H9 (cell line): ENCODE data around the gene ZNF732. TPM values are rescaled to one million over a fixed set of nuclear protein-coding genes. Genes with fewer than 3 reads are reported as not detected.

Experiments
- DNase-seq: peaks from one replicate; pipeline ENCODE4 v3.0.0-alpha.2; 2017
- H2AFZ ChIP-seq: one replicate; pipeline ENCODE4 v1.6.1; 2013; ENCODE audit warnings: mild to moderate bottlenecking, low read length, control low read depth, moderate library complexity
- H2AK5ac ChIP-seq: 2 replicates; pipeline ENCODE4 v1.6.1; 2013; ENCODE audit warnings: low read length, control low read depth, mixed read lengths; ENCODE audit not compliant: insufficient read length
- H2BK120ac ChIP-seq: one replicate; pipeline ENCODE4 v1.6.1; 2013; ENCODE audit warnings: low read depth, mild to moderate bottlenecking, low read length, control low read depth, inconsistent platforms; ENCODE audit not compliant: poor library complexity, severe bottlenecking
- H2BK12ac ChIP-seq: 2 replicates; pipeline ENCODE4 v1.6.1; 2013; ENCODE audit warnings: low read length, control low read depth, mixed read lengths, low read depth; ENCODE audit not compliant: insufficient read length
- H2BK15ac ChIP-seq: 2 replicates; pipeline ENCODE4 v1.6.1; 2013; ENCODE audit warnings: low read depth, low read length, control low read depth
- H2BK20ac ChIP-seq: one replicate; pipeline ENCODE4 v1.6.1; 2013; ENCODE audit warnings: low read depth, mild to moderate bottlenecking, low read length, control low read depth, inconsistent platforms; ENCODE audit not compliant: poor library complexity, severe bottlenecking
- H2BK5ac ChIP-seq: 2 replicates; pipeline ENCODE4 v1.6.1; 2013; ENCODE audit warnings: low read length, control low read depth, mixed read lengths; ENCODE audit not compliant: insufficient read length
- H3K14ac ChIP-seq: 2 replicates; pipeline ENCODE4 v1.6.1; 2013; ENCODE audit warnings: low read length, control low read depth; ENCODE audit not compliant: insufficient read depth
- H3K18ac ChIP-seq: 2 replicates; pipeline ENCODE4 v1.6.1; 2013; ENCODE audit warnings: low read depth, mild to moderate bottlenecking, mixed read lengths, low read length, control low read depth; ENCODE audit not compliant: insufficient read length
- H3K23ac ChIP-seq: 2 replicates; pipeline ENCODE4 v1.6.1; 2013; ENCODE audit warnings: low read length, control low read depth, mixed read lengths, low read depth; ENCODE audit not compliant: insufficient read length
- H3K23me2 ChIP-seq: 2 replicates; pipeline ENCODE4 v1.6.1; 2013; ENCODE audit warnings: low read depth, mild to moderate bottlenecking, mixed read lengths, low read length, control low read depth; ENCODE audit not compliant: insufficient read length, poor library complexity, severe bottlenecking
- H3K27ac ChIP-seq: 2 replicates; pipeline ENCODE4 v1.5.1; 2013; ENCODE audit warnings: low read length, control low read depth, mixed read lengths, low read depth; ENCODE audit not compliant: insufficient read length
- H3K27me3 ChIP-seq: 2 replicates; pipeline ENCODE4 v1.6.1; 2013; ENCODE audit warnings: low read length, control low read depth, inconsistent platforms; ENCODE audit not compliant: insufficient read depth
- H3K4ac ChIP-seq: 2 replicates; pipeline ENCODE4 v1.6.1; 2013; ENCODE audit warnings: low read depth, mild to moderate bottlenecking, control low read depth, inconsistent platforms, low read length, moderate library complexity
- H3K4me1 ChIP-seq: 2 replicates; pipeline ENCODE4 v1.6.1; 2013; ENCODE audit warnings: low read length, control low read depth, inconsistent platforms; ENCODE audit not compliant: insufficient read depth
- H3K4me2 ChIP-seq: 2 replicates; pipeline ENCODE4 v1.6.1; 2013; ENCODE audit warnings: low read length, control low read depth, mixed read lengths; ENCODE audit not compliant: insufficient read length, insufficient read depth
- H3K56ac ChIP-seq: 2 replicates; pipeline ENCODE4 v1.6.1; 2013; ENCODE audit warnings: low read depth, mild to moderate bottlenecking, mixed read lengths, low read length, control low read depth; ENCODE audit not compliant: insufficient read length
- H3K79me1 ChIP-seq: 2 replicates; pipeline ENCODE4 v1.6.1; 2013; ENCODE audit warnings: low read depth, mild to moderate bottlenecking, moderate library complexity, low read length, control low read depth, inconsistent platforms; ENCODE audit not compliant: insufficient read depth, poor library complexity, severe bottlenecking
- H3K79me2 ChIP-seq: 2 replicates; pipeline ENCODE4 v1.6.1; 2013; ENCODE audit warnings: low read length, control low read depth, inconsistent platforms; ENCODE audit not compliant: insufficient read depth
- H3K9ac ChIP-seq: 2 replicates; pipeline ENCODE4 v1.6.1; 2013; ENCODE audit warnings: low read length, control low read depth, mixed read lengths; ENCODE audit not compliant: insufficient read length; ENCODE audit errors: extremely low read depth
- H3K9me3 ChIP-seq: one replicate; pipeline ENCODE4 v1.6.1; 2013; ENCODE audit warnings: low read depth, low read length, inconsistent platforms; ENCODE audit not compliant: control insufficient read depth
- H3T11ph ChIP-seq: one replicate; pipeline ENCODE4 v1.6.1; 2013; ENCODE audit warnings: mild to moderate bottlenecking, low read length, control low read depth, inconsistent platforms
- H4K20me1 ChIP-seq: one replicate; pipeline ENCODE4 v1.6.1; 2013; ENCODE audit not compliant: control insufficient read depth, insufficient read length, insufficient read depth
- H4K5ac ChIP-seq: 2 replicates; pipeline ENCODE4 v1.6.1; 2013; ENCODE audit warnings: low read depth, mild to moderate bottlenecking, mixed read lengths, low read length, control low read depth; ENCODE audit not compliant: insufficient read length
- H4K8ac ChIP-seq: replicated peaks from 2 replicates; pipeline ENCODE4 v1.6.1; 2013; ENCODE audit warnings: low read length, control low read depth, mixed read lengths, low read depth; ENCODE audit not compliant: insufficient read length
- H4K91ac ChIP-seq: 2 replicates; pipeline ENCODE4 v1.6.1; 2013; ENCODE audit warnings: low read depth, mild to moderate bottlenecking, moderate library complexity, mixed read lengths, low read length, control low read depth; ENCODE audit not compliant: insufficient read length
- H3K27ac Mint-ChIP-seq, 3 experiments: 2 replicates in 2 of 3; 3 replicates in 1 of 3; pipeline ENCODE4 v1.8.0; 2020 to 2021; ENCODE audit warnings: mixed read lengths in 3 of 3, mild to moderate bottlenecking in 1 of 3, moderate library complexity in 1 of 3
- H3K27me3 Mint-ChIP-seq: 2 replicates; pipeline ENCODE4 v1.8.0; 2021; ENCODE audit warnings: low read depth, mild to moderate bottlenecking, moderate library complexity, mixed read lengths
- H3K36me3 Mint-ChIP-seq, 3 experiments: 2 replicates in 2 of 3; 3 replicates in 1 of 3; pipeline ENCODE4 v1.8.0; 2020 to 2021; ENCODE audit warnings: low read depth in 3 of 3, mixed read lengths in 3 of 3; ENCODE audit not compliant: insufficient read depth in 1 of 3
- H3K4me1 Mint-ChIP-seq, 2 experiments: 2 replicates each; pipeline ENCODE4 v1.8.0; 2020; ENCODE audit warnings: mixed read lengths in 2 of 2
- H3K4me3 Mint-ChIP-seq, 2 experiments: 2 replicates in 1 of 2; 3 replicates in 1 of 2; pipeline ENCODE4 v1.8.0; 2020 to 2021; ENCODE audit warnings: mild to moderate bottlenecking in 2 of 2, mixed read lengths in 2 of 2, moderate library complexity in 1 of 2
- H3K9me3 Mint-ChIP-seq, 2 experiments: 2 replicates in 1 of 2; 3 replicates in 1 of 2; pipeline ENCODE4 v1.8.0; 2020; ENCODE audit warnings: mild to moderate bottlenecking in 2 of 2, mixed read lengths in 2 of 2, moderate library complexity in 1 of 2
- WGBS: extraction: QIAGEN DNeasy Blood & Tissue Kit; methylation state at CpG from one replicate; pipeline ENCODE4 v1.1.7; 2013; ENCODE audit warnings: missing lambda C conversion rate, low lambda C conversion rate, mixed read lengths; ENCODE audit not compliant: insufficient read length; ENCODE audit errors: extremely low coverage; 5-methylcytosine and 5-hydroxymethylcytosine counted together
- total RNA-seq: library from RNA; stranded (reverse); gene quantifications from 2 replicates; pipeline ENCODE4 v1.2.1, GENCODE V29; 2021
- TF ChIP-seq, protein P1 (sequence below): fragments of 200-600 bp; sonication (generic); conservative IDR thresholded peaks from 3 replicates; pipeline ENCODE4 v1.8.0; 2021; ENCODE audit warnings: antibody characterized with exemption, mild to moderate bottlenecking

Gene ZNF732
- total RNA-seq, 1 experiment from 2014 or later, result 13.6 TPM

DNA sequence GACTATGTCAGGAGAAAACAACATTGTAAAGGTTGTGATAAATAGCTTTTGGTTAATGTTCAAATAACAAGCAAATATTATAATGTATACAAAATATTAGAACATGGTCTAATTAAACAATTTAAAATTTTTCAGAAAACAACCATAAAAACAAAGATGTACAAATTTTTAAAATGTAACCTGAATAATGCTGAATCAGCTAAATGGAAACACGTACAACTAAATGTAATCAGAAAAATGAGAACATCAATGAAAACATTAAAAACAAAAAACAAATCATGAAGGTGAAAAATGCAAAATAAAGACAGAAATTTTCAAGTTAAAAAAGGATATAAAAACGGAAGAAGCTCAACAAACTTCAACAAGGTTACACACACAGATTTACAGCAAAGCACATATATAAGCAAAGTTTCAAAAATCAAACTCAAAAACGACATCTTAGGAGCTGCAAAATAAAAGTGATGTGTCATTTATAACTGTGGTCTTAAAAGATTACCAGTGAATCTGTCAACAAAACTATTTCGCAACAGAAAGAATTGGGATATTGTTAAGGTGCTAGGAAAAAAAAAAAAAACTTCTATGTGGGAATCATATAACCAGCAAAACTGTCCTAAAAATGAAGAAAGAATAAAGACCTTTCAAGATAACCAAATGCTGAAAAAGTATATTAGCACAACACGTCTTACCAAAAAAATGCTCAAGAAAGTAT is 31.8 kb downstream of the ZNF732 start:
- Histone ChIP-seq H4K8ac (no peak overlapping the region), H3K27me3 (no peaks in the 10 kb centered on the region), H4K91ac (no peak overlapping the region), H4K20me1 (no peaks in the 10 kb centered on the region), H2BK20ac (no peak overlapping the region), H3K18ac (no peak overlapping the region), H3K79me1 (no peaks in the 10 kb centered on the region), H3K23ac (no peak overlapping the region), H3K4me1 (no peaks in the 10 kb centered on the region), H2AFZ (no peak overlapping the region), H3K56ac (no peak overlapping the region), H3T11ph (no peak overlapping the region), H3K27ac (no peak overlapping the region), H2BK15ac (no peak overlapping the region), H3K23me2 (no peaks in the 10 kb centered on the region), H3K79me2 (no peaks in the 10 kb centered on the region; the same call in 1 of the 2 replicates), H2BK12ac (no peak overlapping the region), H2BK120ac (no peak overlapping the region), H4K5ac (no peak overlapping the region), H2BK5ac (no peak overlapping the region), H3K9ac (no peak overlapping the region), H3K9me3 (peaks cover 41% of the 10 kb centered on the region), H2AK5ac (no peak overlapping the region), H3K14ac (no peak overlapping the region), H3K4me2 (no peak overlapping the region), H3K4ac (no peak overlapping the region)
- Mint-ChIP-seq H3K4me3 (no peak overlapping the region), H3K27ac (no peak overlapping the region), H3K27me3 (peaks cover 6% of the 10 kb centered on the region; the same call in 1 of the 2 replicates), H3K36me3 (peaks cover 41 to 94% (median 84%) of the 10 kb centered on the region in 3 experiments), H3K4me1 (no peaks in the 10 kb centered on the region), H3K9me3 (peaks cover 89 to 95% of the 10 kb centered on the region in 2 experiments)
- TF ChIP-seq, protein P1, sequence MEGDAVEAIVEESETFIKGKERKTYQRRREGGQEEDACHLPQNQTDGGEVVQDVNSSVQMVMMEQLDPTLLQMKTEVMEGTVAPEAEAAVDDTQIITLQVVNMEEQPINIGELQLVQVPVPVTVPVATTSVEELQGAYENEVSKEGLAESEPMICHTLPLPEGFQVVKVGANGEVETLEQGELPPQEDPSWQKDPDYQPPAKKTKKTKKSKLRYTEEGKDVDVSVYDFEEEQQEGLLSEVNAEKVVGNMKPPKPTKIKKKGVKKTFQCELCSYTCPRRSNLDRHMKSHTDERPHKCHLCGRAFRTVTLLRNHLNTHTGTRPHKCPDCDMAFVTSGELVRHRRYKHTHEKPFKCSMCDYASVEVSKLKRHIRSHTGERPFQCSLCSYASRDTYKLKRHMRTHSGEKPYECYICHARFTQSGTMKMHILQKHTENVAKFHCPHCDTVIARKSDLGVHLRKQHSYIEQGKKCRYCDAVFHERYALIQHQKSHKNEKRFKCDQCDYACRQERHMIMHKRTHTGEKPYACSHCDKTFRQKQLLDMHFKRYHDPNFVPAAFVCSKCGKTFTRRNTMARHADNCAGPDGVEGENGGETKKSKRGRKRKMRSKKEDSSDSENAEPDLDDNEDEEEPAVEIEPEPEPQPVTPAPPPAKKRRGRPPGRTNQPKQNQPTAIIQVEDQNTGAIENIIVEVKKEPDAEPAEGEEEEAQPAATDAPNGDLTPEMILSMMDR, result no peak
- WGBS, result no CpG with 5 or more reads among the region's 5 CpGs
- DNase-seq, result no peak
